Endothelial cell of umbilical vein (primary cell): ENCODE results near the gene PKDREJ.

Experiments
- CTCF ChIP-seq, 2 donors: IDR thresholded peaks; 1 replicate in 1 of 2; 2 replicates in 1 of 2; pipeline ENCODE4 v1.5.1; 2011; ENCODE audit warnings: low read length in 2 of 2, mild to moderate bottlenecking in 2 of 2, moderate library complexity in 2 of 2, control low read depth in 1 of 2, inconsistent platforms in 1 of 2, low read depth in 1 of 2; ENCODE audit not compliant: insufficient read depth in 1 of 2; ENCODE audit errors: extremely low read depth in 1 of 2
- EZH2 ChIP-seq: IDR thresholded peaks from 2 replicates; pipeline ENCODE4 v1.6.1; 2012; ENCODE audit warnings: borderline replicate concordance, low read depth, mild to moderate bottlenecking, moderate library complexity, low read length, inconsistent platforms; ENCODE audit not compliant: severe bottlenecking
- FOS ChIP-seq: IDR thresholded peaks from 2 replicates; pipeline ENCODE4 v1.6.1; 2011; ENCODE audit warnings: mild to moderate bottlenecking, low read length, moderate library complexity, borderline replicate concordance; ENCODE audit not compliant: insufficient read depth
- GATA2 ChIP-seq: IDR thresholded peaks from 2 replicates; pipeline ENCODE4 v1.7.0; 2011; ENCODE audit warnings: low read depth, mild to moderate bottlenecking, moderate library complexity, mixed read lengths, low read length; ENCODE audit not compliant: insufficient read length, insufficient read depth
- JUN ChIP-seq: IDR thresholded peaks from 2 replicates; pipeline ENCODE4 v1.6.1; 2011; ENCODE audit warnings: borderline replicate concordance, low read depth; ENCODE audit not compliant: insufficient read length, insufficient read depth
- MYC ChIP-seq: IDR thresholded peaks from one replicate; pipeline ENCODE4 v1.6.1; 2011; ENCODE audit warnings: mild to moderate bottlenecking, low read depth, low read length
- POLR2A ChIP-seq: IDR thresholded peaks from 2 replicates; pipeline ENCODE4 v1.6.1; 2012; ENCODE audit warnings: low read depth, mild to moderate bottlenecking, control low read depth, low read length
- POLR2AphosphoS5 ChIP-seq: IDR thresholded peaks from 2 replicates; pipeline ENCODE4 v1.6.1; 2012; ENCODE audit warnings: low read depth, mild to moderate bottlenecking, control low read depth, low read length, moderate library complexity; ENCODE audit not compliant: insufficient read depth
- TF ChIP-seq, protein P1 (sequence below): IDR thresholded peaks from 2 replicates; pipeline ENCODE4 v1.6.1; 2011; ENCODE audit not compliant: insufficient read depth, insufficient read length

- TF ChIP-seq EZH2 (no peak), CTCF (IDR thresholded peaks at IDR 0.05; ENCODE audit: extremely low read depth in 1 of 2, insufficient read depth in 1 of 2, low read depth in 1 of 2, low read length in 2 of 2) (no peak), POLR2AphosphoS5 (no peak), JUN (no peak), POLR2A (no peak), FOS (no peak), GATA2 (no peak), MYC (no peak)
- TF ChIP-seq, protein P1, sequence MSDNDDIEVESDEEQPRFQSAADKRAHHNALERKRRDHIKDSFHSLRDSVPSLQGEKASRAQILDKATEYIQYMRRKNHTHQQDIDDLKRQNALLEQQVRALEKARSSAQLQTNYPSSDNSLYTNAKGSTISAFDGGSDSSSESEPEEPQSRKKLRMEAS = no peak
Measured at GRCh38 chr22:46288846-46289243, 25.7 kb upstream of the PKDREJ start.
